Measurements from ENCODE around the gene WRNIP1.

Gene WRNIP1

GRCh38 chr6:2802521-2803060, 37.4 kb downstream of the WRNIP1 start:
- no peak overlapping the region for H3K27ac ChIP-seq
- TF ChIP-seq, protein P1, sequence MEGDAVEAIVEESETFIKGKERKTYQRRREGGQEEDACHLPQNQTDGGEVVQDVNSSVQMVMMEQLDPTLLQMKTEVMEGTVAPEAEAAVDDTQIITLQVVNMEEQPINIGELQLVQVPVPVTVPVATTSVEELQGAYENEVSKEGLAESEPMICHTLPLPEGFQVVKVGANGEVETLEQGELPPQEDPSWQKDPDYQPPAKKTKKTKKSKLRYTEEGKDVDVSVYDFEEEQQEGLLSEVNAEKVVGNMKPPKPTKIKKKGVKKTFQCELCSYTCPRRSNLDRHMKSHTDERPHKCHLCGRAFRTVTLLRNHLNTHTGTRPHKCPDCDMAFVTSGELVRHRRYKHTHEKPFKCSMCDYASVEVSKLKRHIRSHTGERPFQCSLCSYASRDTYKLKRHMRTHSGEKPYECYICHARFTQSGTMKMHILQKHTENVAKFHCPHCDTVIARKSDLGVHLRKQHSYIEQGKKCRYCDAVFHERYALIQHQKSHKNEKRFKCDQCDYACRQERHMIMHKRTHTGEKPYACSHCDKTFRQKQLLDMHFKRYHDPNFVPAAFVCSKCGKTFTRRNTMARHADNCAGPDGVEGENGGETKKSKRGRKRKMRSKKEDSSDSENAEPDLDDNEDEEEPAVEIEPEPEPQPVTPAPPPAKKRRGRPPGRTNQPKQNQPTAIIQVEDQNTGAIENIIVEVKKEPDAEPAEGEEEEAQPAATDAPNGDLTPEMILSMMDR (IDR thresholded peaks at IDR 0.05; ENCODE audit: low read depth, low read length) = no peak
- no peak for DNase-seq
- no peaks in the 10 kb centered on the region for H3K27me3 ChIP-seq (ENCODE audit: insufficient read depth, low read depth, severe bottlenecking)
- no peaks in the 10 kb centered on the region for H3K36me3 ChIP-seq
- no peak overlapping the region for H3K4me3 ChIP-seq (ENCODE audit: low read depth, low read length)
- H3K9me3 ChIP-seq (ENCODE audit: severe bottlenecking) = no peaks in the 10 kb centered on the region

- Histone ChIP-seq H3K4me3 (ENCODE audit: low read depth, low read length) (no peak overlapping the region), H3K27ac (no peak overlapping the region), H3K36me3 (no peaks in the 10 kb centered on the region), H3K27me3 (ENCODE audit: insufficient read depth, low read depth, severe bottlenecking) (no peaks in the 10 kb centered on the region), H3K9me3 (ENCODE audit: severe bottlenecking) (no peaks in the 10 kb centered on the region)
- no peak for DNase-seq
- TF ChIP-seq, protein P1 (IDR thresholded peaks at IDR 0.05; ENCODE audit: low read depth, low read length) = no peak
These were observed 38.7 kb downstream of the WRNIP1 start for GRCh38 chr6:2803731-2804429.

GRCh38 chr6:2804516-2804915, 39.3 kb downstream of the WRNIP1 start:
- no peaks in the 10 kb centered on the region for H3K9me3 ChIP-seq (ENCODE audit: severe bottlenecking)
- DNase-seq = no peak
- no peak overlapping the region for H3K4me3 ChIP-seq (ENCODE audit: low read depth, low read length)
- TF ChIP-seq, protein P1 (IDR thresholded peaks at IDR 0.05; ENCODE audit: low read depth, low read length) = no peak
- H3K36me3 ChIP-seq = no peaks in the 10 kb centered on the region
- no peak overlapping the region for H3K27ac ChIP-seq
- no peaks in the 10 kb centered on the region for H3K27me3 ChIP-seq (ENCODE audit: insufficient read depth, low read depth, severe bottlenecking)

DNA sequence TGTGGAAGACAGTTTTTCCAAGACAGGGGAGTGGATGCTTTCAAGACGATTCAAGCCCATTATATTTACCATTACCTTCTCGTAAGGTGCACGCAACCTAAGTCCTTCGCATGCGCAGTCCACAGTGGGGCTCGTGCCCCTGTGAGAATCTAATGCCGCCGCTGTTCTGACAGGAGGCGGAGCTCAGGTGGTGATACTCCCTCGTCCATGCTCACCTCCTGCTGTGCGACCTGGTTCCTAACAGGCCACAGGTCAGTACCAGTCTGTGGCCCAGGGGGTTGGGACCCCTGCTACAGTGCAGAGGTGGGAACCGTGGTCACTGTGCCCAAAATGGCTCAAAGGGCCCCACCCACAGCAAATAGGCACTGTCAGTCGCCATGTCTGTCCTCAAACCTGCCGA, 39.8 kb downstream of the WRNIP1 start:
- H3K27ac ChIP-seq = no peak overlapping the region
- no peaks in the 10 kb centered on the region for H3K9me3 ChIP-seq (ENCODE audit: severe bottlenecking)
- H3K36me3 ChIP-seq = no peaks in the 10 kb centered on the region
- H3K4me3 ChIP-seq (ENCODE audit: low read depth, low read length) = no peak overlapping the region
- H3K27me3 ChIP-seq (ENCODE audit: insufficient read depth, low read depth, severe bottlenecking) = no peaks in the 10 kb centered on the region
- TF ChIP-seq, protein P1 (IDR thresholded peaks at IDR 0.05; ENCODE audit: low read depth, low read length) = no peak
- no peak for DNase-seq

- TF ChIP-seq, protein P1 (IDR thresholded peaks at IDR 0.05; ENCODE audit: low read depth, low read length) = no peak
- no peak for DNase-seq
- H3K27ac ChIP-seq = no peak overlapping the region
- H3K9me3 ChIP-seq (ENCODE audit: severe bottlenecking) = no peaks in the 10 kb centered on the region
- H3K4me3 ChIP-seq (ENCODE audit: low read depth, low read length) = no peak overlapping the region
- no peaks in the 10 kb centered on the region for H3K27me3 ChIP-seq (ENCODE audit: insufficient read depth, low read depth, severe bottlenecking)
- no peaks in the 10 kb centered on the region for H3K36me3 ChIP-seq
These were observed 41.5 kb downstream of the WRNIP1 start for GRCh38 chr6:2806644-2807043.

Measured in WERI-Rb-1 (cell line).